H1 (cell line): ENCODE data around the gene PFDN5.

Experiments used
- CEBPB ChIP-seq: IDR thresholded peaks from 2 replicates; pipeline ENCODE4 v1.6.1; 2012; ENCODE audit warnings: low read depth, low read length
- GTF2F1 ChIP-seq: IDR thresholded peaks from 2 replicates; pipeline ENCODE4 v1.6.1; 2012; ENCODE audit warnings: low read depth, low read length, improper control_type of control experiment, borderline replicate concordance
- TF ChIP-seq, protein P1 (sequence below), 3 experiments: IDR thresholded peaks; 1 replicate in 2 of 3; 2 replicates in 1 of 3; pipeline versions ENCODE4 v1.5.1 to v1.6.1; 2011; ENCODE audit warnings: low read length in 3 of 3, mild to moderate bottlenecking in 3 of 3, inconsistent platforms in 2 of 3, low read depth in 1 of 3, moderate library complexity in 1 of 3; ENCODE audit not compliant: insufficient read depth in 1 of 3; ENCODE audit errors: control extremely low read depth in 1 of 3

DNA sequence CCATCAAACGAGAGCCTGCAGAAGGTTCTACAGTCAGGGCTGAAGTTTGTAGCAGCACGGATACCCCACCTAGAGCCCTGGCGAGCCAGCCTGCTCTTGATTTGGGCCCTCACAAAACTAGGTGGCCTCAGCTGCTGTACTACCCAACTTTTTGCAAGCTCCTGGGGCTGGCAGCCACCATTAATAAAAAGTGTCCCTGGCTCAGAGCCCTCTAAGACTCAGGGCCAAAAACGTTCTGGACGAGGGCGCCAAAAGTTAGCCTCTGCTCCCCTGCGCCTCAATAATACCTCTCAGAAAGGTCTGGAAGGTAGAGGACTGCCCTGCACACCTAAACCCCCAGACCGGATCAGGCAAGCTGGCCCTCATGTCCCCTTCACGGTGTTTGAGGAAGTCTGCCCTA lies 8.9 kb upstream of the PFDN5 start:
- TF ChIP-seq, protein P1, sequence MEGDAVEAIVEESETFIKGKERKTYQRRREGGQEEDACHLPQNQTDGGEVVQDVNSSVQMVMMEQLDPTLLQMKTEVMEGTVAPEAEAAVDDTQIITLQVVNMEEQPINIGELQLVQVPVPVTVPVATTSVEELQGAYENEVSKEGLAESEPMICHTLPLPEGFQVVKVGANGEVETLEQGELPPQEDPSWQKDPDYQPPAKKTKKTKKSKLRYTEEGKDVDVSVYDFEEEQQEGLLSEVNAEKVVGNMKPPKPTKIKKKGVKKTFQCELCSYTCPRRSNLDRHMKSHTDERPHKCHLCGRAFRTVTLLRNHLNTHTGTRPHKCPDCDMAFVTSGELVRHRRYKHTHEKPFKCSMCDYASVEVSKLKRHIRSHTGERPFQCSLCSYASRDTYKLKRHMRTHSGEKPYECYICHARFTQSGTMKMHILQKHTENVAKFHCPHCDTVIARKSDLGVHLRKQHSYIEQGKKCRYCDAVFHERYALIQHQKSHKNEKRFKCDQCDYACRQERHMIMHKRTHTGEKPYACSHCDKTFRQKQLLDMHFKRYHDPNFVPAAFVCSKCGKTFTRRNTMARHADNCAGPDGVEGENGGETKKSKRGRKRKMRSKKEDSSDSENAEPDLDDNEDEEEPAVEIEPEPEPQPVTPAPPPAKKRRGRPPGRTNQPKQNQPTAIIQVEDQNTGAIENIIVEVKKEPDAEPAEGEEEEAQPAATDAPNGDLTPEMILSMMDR (IDR thresholded peaks at IDR 0.05; ENCODE audit: control extremely low read depth in 1 of 3, insufficient read depth in 1 of 3, low read depth in 1 of 3, low read length in 3 of 3), result no peak
- no peak for TF ChIP-seq CEBPB
- TF ChIP-seq GTF2F1, result no peak
